ENCODE results near the gene TNPO2.
"Not testable (repeated sequence)": the region's sequence is repeated elsewhere in the genome, so short reads cannot be mapped to it uniquely, and the experiment has no call there.

Gene TNPO2

DNA sequence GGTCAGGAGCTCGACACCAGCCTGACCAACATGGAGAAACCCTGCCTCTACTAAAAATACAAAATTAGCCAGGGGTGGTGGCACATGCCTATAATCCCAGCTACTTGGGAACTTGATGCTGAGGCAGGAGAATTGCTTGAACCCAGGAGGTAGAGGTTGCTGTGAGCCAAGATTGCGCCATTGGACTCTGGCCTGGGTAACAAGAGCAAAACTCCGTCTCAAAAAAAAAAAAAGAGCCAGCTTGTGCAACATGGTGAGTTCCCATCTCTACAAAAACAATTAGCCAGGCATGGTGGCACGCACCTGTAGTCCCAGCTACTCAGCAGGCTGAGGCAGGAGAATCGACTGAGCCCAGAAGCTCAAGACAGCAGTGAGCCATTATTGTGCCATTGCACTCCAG, 45.7 kb downstream of the TNPO2 start:
- not testable (repeated sequence) for DNase-seq (ENCODE audit: low read depth in 2 of 2, low spot score in 1 of 2)

DNA sequence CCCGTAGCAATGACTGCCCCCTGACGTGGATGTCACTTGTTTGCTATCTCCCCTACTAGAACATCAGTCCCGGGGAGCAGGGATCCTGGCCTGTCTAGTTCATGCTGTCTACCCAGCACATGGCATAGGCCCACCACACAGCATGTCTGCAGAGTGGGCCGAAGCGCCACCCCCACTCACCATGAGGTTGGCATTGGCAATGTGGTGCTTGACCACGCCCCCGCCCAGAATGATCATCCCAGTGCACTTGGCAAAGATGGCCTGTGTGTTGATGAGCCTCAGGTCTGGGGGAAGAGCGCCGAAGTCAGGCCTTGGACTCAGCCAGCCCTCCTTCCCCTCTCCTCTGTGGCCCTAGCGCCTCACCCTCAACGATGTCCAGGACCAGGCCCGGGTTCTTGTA, 46.8 kb downstream of the TNPO2 start:
- no peak for DNase-seq (ENCODE audit: low read depth in 2 of 2, low spot score in 1 of 2)

DNA sequence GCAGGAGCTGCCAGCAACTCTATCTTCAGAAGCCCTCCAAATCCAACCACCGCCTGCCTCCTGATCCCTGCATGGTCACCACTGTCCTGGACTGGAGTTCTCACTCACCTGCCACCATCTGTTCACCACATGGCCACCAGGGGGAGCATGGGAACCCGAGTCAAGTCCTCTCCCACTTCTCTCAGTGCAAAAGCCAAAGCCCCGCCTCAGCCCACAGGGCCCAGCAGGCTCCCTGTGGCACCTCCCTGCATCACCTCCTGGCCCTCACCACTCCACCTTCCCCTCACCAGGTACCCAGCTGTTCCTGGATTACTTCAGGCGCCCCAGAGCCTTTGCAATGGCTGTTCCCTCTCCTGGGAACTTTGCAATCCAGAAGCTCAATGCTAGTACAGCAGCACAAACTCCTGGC, 47.3 kb downstream of the TNPO2 start:
- DNase-seq (ENCODE audit: low read depth in 2 of 2, low spot score in 1 of 2): peak; percentile 61 to 84

DNA sequence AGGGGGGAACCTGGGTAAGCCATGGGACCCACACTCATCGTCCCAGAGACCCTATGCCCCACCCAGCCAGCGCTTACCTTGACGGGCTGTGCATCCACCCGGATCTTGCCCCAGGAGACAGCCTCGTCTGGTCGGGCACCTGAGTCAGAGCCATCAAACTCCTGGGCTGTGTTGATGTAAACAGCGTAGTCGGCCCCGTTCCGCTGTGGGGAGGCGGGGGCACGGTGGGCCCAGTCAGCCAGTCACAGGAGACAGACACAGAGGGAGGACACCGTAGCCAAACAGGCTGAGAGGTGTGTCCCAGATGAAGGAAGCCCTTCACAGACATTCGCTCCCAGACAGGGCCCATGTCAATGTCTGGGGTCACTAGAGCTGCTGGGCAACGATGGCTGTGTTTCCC, 47.8 kb downstream of the TNPO2 start:
- no peak for DNase-seq (ENCODE audit: low read depth in 2 of 2, low spot score in 1 of 2)

DNA sequence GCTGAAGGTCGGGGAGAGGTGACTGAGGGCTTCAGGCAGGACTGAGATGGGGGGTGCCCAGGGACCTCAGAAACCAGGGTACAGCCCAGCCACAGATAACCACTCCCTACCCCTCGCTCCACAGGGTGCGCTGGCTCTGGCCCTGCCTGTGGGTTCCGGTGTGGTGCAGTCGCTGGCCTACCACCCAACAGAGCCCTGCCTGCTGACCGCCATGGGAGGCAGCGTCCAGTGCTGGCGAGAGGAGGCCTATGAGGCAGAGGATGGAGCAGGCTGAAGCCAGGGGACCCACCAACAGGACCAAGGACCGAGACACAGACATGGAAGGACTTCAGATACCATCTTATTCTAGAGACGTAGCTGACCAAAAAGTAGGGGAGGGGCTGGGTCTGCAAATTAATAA, 48.3 kb downstream of the TNPO2 start:
- DNase-seq (ENCODE audit: low read depth in 2 of 2, low spot score in 1 of 2): no peak

DNA sequence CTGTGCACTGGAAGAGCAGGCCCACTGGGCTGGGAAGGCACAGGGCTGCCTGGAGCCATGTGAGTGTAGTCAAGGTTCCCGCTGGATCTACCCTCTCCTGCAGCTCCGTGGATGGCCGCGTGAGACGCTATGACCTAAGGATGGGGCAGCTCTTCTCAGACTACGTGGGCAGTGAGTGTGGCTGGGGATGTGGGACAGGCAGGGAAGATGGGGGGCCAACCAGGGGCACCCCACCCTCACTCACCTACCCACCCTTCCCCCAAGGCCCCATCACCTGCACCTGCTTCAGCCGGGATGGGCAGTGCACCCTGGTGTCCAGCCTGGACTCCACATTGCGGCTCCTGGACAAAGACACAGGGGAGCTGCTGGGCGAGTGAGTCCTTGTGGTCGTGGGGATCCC, 51.0 kb downstream of the TNPO2 start:
- no peak for DNase-seq (ENCODE audit: low read depth in 2 of 2, low spot score in 1 of 2)

DNA sequence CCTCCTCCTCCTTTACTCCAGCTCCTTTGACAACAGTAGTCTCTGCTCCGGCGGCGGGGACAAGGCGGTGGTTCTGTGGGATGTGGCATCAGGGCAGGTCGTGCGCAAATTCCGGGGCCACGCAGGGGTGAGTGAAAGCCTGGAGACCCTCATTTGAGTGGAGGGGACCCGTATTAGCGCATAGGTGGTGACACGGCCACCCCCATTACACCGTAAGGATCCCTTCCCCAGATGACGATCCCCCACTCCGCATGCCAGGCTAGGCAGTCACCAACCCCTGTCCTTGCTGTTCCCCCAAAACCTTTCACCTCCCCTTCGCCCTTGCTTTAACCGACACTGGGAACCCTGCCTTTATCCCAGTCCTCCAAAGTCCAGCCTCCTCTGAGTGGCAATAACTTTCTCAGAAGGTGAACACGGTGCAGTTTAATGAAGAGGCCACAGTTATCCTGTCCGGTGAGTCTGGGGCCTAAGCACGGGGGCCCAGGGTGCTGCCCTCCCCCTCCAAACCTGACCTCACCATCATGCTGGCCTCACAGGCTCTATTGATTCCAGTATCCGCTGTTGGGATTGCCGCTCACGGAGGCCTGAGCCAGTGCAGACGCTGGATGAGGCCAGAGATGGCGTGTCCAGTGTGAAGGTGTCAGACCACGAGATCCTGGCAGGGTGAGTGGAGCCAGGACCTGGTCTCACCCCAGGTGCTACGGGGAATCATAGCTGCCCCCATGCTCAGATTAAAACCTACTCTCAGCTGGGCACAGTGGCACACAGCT, 53.4 kb downstream of the TNPO2 start:
- DNase-seq (ENCODE audit: low read depth in 2 of 2, low spot score in 1 of 2): no peak

DNA sequence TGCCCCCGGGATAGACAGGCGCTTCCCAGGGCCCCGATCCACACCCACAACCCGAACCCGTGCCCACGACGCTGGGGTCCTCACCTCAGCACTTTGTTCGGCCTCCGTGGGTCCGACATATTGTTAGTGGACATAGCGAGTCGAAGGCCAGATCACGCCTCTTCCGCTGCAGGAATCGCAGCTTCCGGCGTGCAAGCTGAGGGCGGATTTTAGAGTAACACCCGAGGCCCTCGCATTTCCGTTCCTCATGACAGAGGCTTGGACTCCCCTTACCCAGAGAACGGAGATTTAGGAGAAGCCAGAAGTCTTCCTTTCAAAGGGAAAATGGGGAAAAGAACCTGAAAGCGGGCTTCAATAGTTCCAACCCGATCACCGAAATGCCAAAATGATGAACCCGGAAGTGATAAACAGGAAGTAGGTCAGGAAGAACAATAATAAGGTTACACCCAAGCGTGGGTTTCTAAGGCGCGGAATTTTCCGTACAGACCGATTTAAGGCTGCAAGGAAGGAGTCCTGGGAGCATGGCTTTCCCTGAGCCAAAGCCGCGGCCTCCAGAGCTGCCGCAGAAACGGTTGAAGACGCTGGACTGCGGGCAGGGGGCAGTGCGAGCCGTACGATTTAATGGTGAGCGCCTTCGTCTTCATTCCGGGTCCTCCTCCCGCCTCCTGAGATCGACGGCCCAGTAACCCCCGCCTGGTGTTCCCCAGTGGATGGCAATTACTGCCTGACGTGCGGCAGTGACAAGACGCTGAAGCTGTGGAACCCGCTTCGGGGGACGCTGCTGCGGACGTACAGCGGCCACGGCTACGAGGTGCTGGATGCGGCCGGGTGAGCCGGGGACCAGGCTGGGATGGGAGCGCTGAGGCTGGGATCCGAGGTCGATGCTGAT, 54.2 kb downstream of the TNPO2 start:
- peak; percentile 47 to 55 for DNase-seq (ENCODE audit: low read depth in 2 of 2, low spot score in 1 of 2)

DNA sequence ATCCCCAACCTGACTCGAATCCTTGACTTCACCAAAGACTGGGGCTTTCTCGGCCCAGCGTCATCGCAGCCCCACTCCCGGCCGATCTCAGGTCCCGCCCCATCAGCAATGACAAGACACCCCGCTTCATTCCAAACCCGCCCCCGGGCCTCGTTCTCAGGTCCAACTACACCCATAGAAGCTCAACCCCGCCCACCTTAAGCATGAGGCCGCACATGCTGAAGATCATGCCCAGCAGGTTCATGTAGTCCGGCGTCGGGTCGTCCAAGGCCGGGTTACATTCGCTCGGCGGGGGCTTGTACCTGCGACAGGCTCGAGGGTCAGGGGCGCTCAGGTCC, 54.8 kb downstream of the TNPO2 start:
- peak; percentile 37 to 42 for DNase-seq (ENCODE audit: low read depth in 2 of 2, low spot score in 1 of 2)

DNA sequence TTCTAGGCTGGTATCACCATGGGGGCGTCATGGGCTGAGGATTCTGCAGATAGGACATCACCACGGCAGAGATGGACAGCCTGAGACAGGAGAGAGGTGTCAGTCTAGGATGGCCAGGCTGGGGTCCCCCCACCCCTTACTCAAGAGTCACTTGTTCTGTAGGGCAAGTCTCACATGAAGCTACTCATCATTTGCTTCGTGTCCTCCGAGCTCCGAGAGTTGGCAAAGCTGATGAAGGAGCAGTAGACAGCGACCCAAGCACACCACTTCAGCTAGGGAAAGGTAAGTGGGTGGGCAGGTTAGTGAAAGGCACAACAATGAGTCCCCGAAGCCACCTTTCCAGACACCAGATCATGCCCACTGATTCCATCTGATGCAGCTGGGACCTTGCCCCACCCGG, 55.4 kb downstream of the TNPO2 start:
- DNase-seq (ENCODE audit: low read depth in 2 of 2, low spot score in 1 of 2): no peak

DNA sequence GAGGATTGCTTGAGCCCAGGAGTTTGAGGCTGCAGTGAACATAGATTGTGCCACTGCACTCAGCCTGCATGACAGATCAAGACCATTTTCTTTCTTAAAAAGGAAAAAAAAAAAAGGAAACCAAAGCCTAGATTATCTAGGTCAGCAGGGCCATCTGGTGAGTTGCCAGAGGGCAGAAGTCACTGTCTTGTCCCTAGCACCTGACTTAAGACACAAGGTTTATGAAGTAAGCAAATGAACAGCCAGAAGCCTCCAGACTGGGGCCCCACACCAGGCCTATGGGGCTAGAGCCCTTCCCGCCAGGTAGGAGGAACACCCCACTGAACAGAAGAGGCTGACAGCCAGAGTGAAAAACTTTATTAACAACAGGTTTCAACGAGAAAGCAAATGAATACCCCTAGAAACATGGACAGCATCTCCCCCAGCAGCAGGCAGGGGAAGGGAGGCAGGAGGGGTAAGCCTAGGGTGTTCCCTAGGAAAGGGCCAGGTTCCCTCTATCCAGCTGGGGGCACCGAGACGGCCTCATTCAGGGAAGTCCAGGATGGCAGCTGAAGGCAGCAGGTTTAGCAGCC, 55.9 kb downstream of the TNPO2 start:
- DNase-seq (ENCODE audit: low read depth in 2 of 2, low spot score in 1 of 2): no peak

DNA sequence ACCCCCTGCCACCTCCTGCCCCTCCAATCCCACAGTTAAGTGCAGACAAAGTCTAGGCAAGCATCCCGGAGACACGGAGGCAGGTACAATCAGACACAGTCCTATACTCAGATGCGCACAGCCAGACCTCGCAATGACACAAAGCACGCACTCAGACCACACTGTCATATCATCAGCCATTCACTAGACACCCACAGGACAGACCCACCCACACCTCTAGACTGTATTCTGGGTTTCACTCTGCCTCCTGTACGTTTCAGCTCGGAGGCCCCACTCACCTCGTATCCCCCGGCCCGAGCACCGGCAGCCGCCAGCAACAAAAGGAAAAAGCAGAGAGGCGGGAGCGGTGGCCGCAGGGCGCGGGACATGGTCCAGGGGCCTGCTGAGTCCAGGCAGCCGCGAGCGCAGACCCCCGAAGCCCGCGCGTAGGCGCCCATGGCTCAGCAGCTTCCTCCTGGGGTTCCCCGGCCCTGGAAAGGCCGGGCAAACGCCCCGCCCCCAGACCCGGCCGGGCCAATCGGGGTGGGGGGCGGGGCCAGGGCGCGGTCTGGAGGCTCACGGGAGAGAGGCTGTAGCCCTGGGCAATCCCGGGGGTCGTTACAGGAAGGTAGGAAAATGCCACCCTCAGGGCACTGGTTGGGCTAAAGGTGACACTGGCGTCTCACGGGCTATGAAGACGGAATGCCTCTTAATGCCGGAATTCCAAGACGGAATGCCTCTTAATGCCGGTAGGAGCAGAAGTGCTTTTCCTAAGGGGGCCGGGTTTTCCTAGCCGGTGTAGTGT, 57.3 kb downstream of the TNPO2 start, which contains the start of the genes MAN2B1 and WDR83:
Gene MAN2B1 (minus strand): TSS at position 478 of the 784 bp plus-strand sequence. CDS start 41 bp downstream, at position 437.
Gene WDR83 (plus strand): TSS at position 543 of the 784 bp plus-strand sequence. CDS start 2,984 bp downstream, outside the sequence.
- DNase-seq (ENCODE audit: low read depth in 2 of 2, low spot score in 1 of 2): peak; percentile 38 to 71

DNA sequence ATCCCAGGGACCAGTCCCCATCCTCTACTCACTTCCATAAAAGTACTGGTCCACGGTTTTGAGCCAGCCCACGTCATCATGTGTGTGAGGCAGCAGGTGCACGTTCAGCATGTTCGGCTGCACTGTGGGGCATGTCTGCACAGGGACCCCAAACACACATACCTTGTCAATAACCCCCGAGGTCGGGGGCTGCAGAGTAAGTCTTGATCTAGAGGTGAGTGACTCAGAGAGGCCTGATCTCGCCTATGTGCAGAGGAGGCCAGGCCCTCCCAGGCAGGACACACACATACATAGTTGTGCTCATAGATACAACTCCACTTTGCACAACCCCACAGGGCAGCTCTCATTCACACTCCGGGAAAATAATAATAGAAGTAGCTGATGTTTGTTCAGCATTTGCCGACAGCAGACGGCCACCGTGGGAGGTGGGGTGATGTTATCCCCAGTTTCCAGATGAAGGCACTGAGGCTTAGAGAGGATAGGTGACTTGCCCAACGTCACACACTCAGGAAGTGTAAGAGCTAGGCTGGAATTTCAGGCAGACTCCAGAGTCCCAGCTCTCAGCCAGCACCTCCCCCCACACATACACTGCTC, 58.0 kb downstream of the TNPO2 start:
- DNase-seq (ENCODE audit: low read depth in 2 of 2, low spot score in 1 of 2): no peak

DNA sequence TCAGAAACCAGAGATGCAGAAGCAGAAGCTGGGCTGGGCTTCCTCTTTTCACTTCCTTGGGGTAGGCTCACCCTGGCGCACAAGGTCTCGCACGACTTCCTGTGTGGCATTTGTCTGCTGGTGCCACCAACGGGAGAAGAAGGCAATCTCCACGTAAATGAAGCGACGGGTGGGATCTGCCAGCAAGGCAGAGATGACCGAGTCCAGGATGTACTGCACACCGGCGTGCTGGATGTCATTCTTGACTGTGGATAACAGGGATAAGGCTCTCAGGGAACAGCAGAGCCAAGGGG, 58.5 kb downstream of the TNPO2 start:
- no peak for DNase-seq (ENCODE audit: low read depth in 2 of 2, low spot score in 1 of 2)

DNA sequence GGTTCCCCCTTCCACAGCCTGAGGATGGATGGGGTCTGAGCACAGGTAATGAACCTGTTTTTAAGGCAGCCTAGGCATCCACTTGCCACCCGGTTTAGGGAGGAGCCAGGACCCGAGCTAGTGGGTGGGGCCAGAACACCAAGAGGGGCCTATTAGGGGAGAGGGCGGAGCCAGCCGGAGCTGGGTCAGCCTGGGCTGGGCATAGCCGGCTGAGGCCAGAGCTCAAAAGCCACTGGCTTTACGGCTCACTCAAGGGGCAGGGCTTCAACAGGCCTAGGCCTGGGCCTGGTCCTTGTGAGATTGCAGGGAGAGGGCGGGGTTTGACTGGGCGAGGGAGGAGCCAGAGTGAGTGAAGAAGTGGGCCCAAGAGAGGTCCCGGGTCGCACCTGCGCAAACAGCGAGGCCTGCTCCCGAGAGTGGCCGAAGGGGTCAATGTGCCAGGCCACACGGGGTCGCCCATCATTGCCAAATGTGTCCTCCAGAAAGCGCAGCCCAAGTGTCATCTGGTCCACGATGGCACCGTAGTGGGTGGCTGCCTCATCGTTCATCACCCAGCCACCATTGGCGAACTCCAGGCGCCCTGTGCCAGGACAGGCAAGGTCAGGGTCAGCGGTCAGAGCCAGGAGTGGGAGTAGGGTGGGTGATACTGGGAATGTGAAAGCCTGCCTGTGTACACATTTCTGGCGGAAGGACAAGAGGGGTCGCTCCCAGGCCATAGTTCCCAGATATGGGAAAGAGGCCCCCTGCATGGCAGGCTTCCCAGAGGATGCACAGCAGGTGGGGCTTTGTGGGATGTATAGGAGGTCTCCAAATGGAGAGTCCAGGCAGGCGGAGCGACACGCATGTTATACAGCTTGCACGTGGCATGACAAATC, 59.1 kb downstream of the TNPO2 start:
- DNase-seq (ENCODE audit: low read depth in 2 of 2, low spot score in 1 of 2): no peak

DNA sequence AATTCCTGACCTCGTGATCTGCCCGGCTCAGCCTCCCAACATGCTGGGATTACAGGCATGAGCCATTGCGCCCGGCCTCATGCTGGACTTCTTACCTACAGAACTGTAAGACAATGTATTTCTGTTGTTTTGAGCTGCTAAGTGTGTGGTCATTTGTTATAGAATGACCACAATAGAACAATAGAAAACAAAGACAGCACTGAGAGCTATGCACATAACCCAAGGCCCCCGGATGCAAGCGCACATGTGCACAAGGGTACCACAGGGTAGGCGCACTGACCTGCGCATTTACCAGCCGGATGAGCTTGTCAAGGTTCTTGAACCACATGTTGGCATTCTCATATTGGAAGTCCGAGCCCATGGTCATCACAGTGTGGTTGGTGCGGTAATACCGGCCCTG, 62.8 kb downstream of the TNPO2 start:
- DNase-seq (ENCODE audit: low read depth in 2 of 2, low spot score in 1 of 2): no peak

DNA sequence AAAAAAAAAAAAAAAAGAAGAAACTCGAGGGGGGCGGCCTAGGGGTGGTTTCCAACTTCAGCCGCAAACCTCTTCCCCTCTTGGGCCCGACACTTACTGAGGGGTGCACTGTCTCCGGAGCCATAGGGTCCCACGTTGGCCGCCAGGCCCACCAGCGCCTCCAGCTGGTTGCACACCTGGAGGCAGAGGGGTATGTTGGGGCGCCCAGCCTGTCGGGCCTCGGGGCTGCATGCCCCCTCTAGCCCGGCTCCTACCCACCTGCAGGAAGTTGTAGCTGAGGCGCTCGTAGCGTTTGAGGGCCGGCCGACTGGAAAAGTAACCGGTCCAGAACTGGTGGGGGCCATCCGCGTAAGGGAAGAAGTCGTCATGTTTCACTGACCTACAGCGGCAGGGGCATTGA, 65.8 kb downstream of the TNPO2 start:
- DNase-seq (ENCODE audit: low read depth in 2 of 2, low spot score in 1 of 2): no peak

DNA sequence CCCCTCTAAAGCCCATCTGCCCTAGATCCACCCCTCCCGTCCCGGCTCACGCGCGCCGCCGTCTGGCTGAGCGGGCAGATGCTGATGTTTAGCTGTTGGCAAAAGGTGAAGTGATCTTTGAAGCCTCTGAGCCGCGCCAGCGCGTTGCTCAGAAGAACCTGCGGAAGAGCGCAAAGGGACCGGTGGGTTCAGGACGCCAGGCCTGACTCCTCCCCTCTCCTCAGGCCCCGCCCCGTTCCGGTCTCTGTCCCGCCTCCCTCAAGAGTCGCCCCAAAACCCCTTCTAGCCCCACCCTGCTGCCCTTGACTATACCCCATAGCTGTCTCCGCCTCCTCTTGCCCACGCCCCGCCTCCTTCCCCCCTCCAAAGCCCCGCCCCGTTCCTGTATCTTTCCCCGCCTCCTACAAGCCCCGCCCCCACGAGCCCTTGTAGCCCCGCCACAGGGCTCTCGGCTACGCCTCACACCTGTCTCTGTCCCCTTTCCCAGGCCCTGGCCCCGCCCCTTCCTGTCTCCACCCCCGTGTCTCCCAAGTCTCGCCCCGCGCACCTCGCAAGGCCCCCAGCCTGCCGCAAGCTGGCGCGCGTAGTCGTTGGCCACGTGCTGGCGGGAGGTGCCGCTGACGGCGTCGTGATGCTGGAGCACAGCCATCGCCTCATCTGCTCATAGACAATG, 66.7 kb downstream of the TNPO2 start:
- DNase-seq (ENCODE audit: low read depth in 2 of 2, low spot score in 1 of 2): no peak

DNA sequence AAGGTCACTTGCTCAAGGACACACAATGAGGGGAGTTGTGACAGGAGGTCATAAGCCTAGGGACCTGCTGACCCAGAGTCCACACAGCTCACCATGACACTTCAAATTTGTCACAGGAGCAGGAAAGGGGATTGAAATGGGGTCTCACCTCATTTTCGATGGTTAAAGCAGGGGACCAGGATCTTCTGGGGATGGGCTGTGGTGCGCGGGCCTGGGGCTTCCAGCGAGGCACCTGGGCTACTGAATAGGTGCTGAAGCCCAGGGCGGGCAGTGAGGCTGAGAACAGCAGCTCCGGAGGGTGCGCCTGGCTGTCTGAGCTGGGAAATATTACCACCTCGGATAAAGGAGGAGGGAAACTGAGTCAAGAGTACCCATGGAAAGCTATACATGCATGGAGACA, 68.2 kb downstream of the TNPO2 start:
- no peak for DNase-seq (ENCODE audit: low read depth in 2 of 2, low spot score in 1 of 2)

All from stimulated activated CD8-positive, alpha-beta memory T cell treated with anti-CD3 and anti-CD28 coated beads, Interleukin-4, amount 100 ng/mL, for 4 hours (primary cell).